HepG2 (cell line): ENCODE measurements around the gene S100A16. TPM values are rescaled to one million over a fixed set of nuclear protein-coding genes. Genes with fewer than 3 reads are reported as not detected.

Experiments
- HIVEP1 ChIP-seq: sonication (generic); formaldehyde crosslinking; IDR thresholded peaks from 2 replicates; pipeline ENCODE4 v1.4.0; 2020; ENCODE audit warnings: mild to moderate bottlenecking, missing genetic modification reagents
- HOXA7 ChIP-seq: sonication (generic); formaldehyde crosslinking; IDR thresholded peaks from 2 replicates; pipeline ENCODE4 v1.8.1; 2022; ENCODE audit warnings: mild to moderate bottlenecking, missing genetic modification reagents, moderate library complexity
- KDM5A ChIP-seq: fragments of 200-600 bp; sonication (generic); IDR thresholded peaks from 2 replicates; pipeline ENCODE4 v1.7.0; 2018; ENCODE audit warnings: antibody characterized with exemption, mild to moderate bottlenecking, low read length, borderline replicate concordance
- LRRFIP1 ChIP-seq: sonication (generic); formaldehyde crosslinking; conservative IDR thresholded peaks from 2 replicates; pipeline ENCODE4 v1.4.0; 2020; ENCODE audit warnings: missing genetic modification reagents
- NR0B2 ChIP-seq: sonication (generic); formaldehyde crosslinking; IDR thresholded peaks from 2 replicates; pipeline ENCODE4 v1.4.0; 2020; ENCODE audit warnings: mild to moderate bottlenecking, missing genetic modification reagents
- SOX5 ChIP-seq: IDR thresholded peaks from 2 replicates; pipeline ENCODE4 v1.6.1; 2016; ENCODE audit warnings: borderline replicate concordance
- SRSF1 ChIP-seq: fragments of 200-400 bp; formaldehyde crosslinking; optimal IDR thresholded peaks from 2 replicates; pipeline ENCODE3; 2017; ENCODE audit warnings: mild to moderate bottlenecking, low read depth, low read length, moderate library complexity
- TAF15 ChIP-seq: fragments of 200-400 bp; formaldehyde crosslinking; IDR thresholded peaks from one replicate; pipeline ENCODE4 v1.6.1; 2018; ENCODE audit warnings: mild to moderate bottlenecking, low read depth, low read length; ENCODE audit not compliant: poor library complexity, severe bottlenecking
- THAP8 ChIP-seq: sonication (generic); formaldehyde crosslinking; IDR thresholded peaks from 2 replicates; pipeline ENCODE4 v1.5.1; 2020; ENCODE audit warnings: missing genetic modification reagents, mild to moderate bottlenecking, borderline replicate concordance
- ZBTB43 ChIP-seq: sonication (generic); formaldehyde crosslinking; conservative IDR thresholded peaks from 2 replicates; pipeline ENCODE4 v1.4.0; 2020; ENCODE audit warnings: missing genetic modification reagents
- ZBTB7B ChIP-seq: sonication (generic); formaldehyde crosslinking; IDR thresholded peaks from 2 replicates; pipeline ENCODE4 v1.4.0; 2020; ENCODE audit warnings: missing genetic modification reagents
- ZNF264 ChIP-seq: sonication (generic); formaldehyde crosslinking; IDR thresholded peaks from 2 replicates; pipeline ENCODE4 v1.4.0; 2020; ENCODE audit warnings: missing genetic modification reagents
- ZNF329 ChIP-seq: sonication (generic); formaldehyde crosslinking; IDR thresholded peaks from 2 replicates; pipeline ENCODE4 v1.9.0; 2021; ENCODE audit warnings: low read depth, mild to moderate bottlenecking, missing genetic modification reagents
- ZNF354B ChIP-seq: sonication (generic); formaldehyde crosslinking; IDR thresholded peaks from 2 replicates; pipeline ENCODE4 v1.8.0; 2022; ENCODE audit warnings: mild to moderate bottlenecking, missing genetic modification reagents
- ZNF530 ChIP-seq: sonication (generic); formaldehyde crosslinking; IDR thresholded peaks from 2 replicates; pipeline ENCODE4 v1.5.0; 2020; ENCODE audit warnings: low read depth, mild to moderate bottlenecking, missing genetic modification reagents
- ZNF619 ChIP-seq: sonication (generic); formaldehyde crosslinking; IDR thresholded peaks from 2 replicates; pipeline ENCODE4 v1.4.0; 2020; ENCODE audit warnings: mild to moderate bottlenecking, missing genetic modification reagents
- ZNF672 ChIP-seq: sonication (generic); formaldehyde crosslinking; IDR thresholded peaks from 2 replicates; pipeline ENCODE4 v1.8.1; 2022; ENCODE audit warnings: missing genetic modification reagents
- ZNF704 ChIP-seq: sonication (generic); formaldehyde crosslinking; IDR thresholded peaks from 2 replicates; pipeline ENCODE4 v1.8.1; 2023; ENCODE audit warnings: mild to moderate bottlenecking, inconsistent platforms, moderate library complexity, missing genetic modification reagents, borderline replicate concordance
- ZNF740 ChIP-seq: sonication (generic); formaldehyde crosslinking; IDR thresholded peaks from 2 replicates; pipeline ENCODE4 v1.4.0; 2020; ENCODE audit warnings: missing genetic modification reagents
- ZNF850 ChIP-seq: sonication (generic); formaldehyde crosslinking; conservative IDR thresholded peaks from 2 replicates; pipeline ENCODE4 v1.9.0; 2021; ENCODE audit warnings: mild to moderate bottlenecking, missing genetic modification reagents
- polyA plus RNA-seq, 8 experiments: library from polyadenylated mRNA; depleted of rRNA in 3 of 8; stranded (reverse) in 7 of 8; unstranded in 1 of 8; fragments of >200 nt; fragmentation: Illumina TruSeq in 4 of 8; extraction: Trizol in 4 of 8; gene quantifications; 2 replicates each; pipeline versions ENCODE4 v1.2.1 to v1.2.3, GENCODE V29; 2011 to 2016; ENCODE audit warnings: low read depth in 4 of 8, missing spikeins in 1 of 8, mixed read lengths in 1 of 8; ENCODE audit not compliant: insufficient read depth in 1 of 8
- total RNA-seq, 5 experiments: library from RNA; depleted of rRNA; stranded (reverse); fragments of >200 nt; fragmentation: Illumina TruSeq; extraction: Trizol; gene quantifications; 2 replicates each; pipeline ENCODE4 v1.2.3, GENCODE V29; 2016; ENCODE audit warnings: low read depth in 1 of 5

The S100A16 gene
- total and polyA plus RNA-seq, 2 of the 13 experiments (the other 11 are each of a cell fraction or from before 2014, with no cell fraction given): 46.0 to 195 TPM

- TF ChIP-seq ZNF740 (CRISPR knock-in tag) (no peak), ZBTB43 (no peak), ZNF354B (CRISPR knock-in tag) (no peak), ZNF329 (no peak), TAF15 (no peak), ZNF530 (no peak), ZNF619 (CRISPR knock-in tag) (no peak), ZNF850 (no peak), ZNF264 (CRISPR knock-in tag) (no peak), NR0B2 (CRISPR knock-in tag) (0 out of 2 replicates have a peak, but pooled peaks have one; percentile 39), ZNF672 (CRISPR knock-in tag) (no peak), HIVEP1 (CRISPR knock-in tag) (0 out of 2 replicates have a peak, but pooled peaks have one; percentile 32), LRRFIP1 (CRISPR knock-in tag) (no peak), SOX5 (CRISPR knock-in tag) (no peak), HOXA7 (CRISPR knock-in tag) (no peak), ZBTB7B (CRISPR knock-in tag) (no peak), KDM5A (no peak), SRSF1 (no peak), THAP8 (CRISPR knock-in tag) (no peak), ZNF704 (CRISPR knock-in tag) (no peak)
These were observed 4.8 kb downstream of the S100A16 start (continued) for GRCh38 chr1:153608089-153608682.
